ENCODE data around the gene C11orf21.

C11orf21 gene

DNA sequence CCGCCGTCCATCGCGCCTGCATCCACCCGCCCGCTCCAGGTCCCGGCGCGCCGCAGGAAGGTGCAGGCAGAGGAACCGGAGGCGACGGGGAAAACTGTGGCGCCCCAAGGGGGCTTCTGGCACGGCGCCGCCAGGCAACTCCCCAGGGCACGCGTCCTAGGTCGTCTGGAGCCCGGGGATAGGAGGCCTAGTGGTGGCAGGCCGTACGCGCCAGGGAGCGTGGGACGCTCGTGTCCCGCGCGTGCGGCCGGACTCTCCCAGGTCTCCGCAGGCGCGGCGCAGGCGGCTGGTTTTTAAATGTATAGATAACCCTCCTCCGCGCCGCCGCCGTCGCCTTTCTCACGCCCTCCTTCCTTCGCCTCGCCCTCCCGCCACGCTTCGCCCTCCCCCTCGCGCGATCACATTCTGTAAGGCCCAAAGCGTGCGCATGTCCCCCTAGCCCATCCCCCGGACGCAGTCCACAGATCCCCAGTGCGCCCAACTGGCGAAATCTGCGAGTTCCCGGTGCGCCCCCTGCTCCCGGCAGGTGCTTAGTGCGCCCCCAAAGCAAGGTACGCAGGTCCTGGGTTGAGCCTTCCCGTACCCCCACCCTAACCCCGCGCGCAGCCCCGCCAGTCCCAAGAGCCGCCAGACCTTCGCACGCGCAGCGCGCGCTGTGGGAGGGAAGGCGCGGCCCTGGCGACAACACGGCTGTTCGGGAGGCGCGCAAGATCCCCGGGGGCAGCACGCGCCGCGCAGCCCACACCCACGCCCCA is 31.2 kb downstream of the C11orf21 start, which contains the start of gene ASCL2:
Gene ASCL2 (minus strand): TSS at position 267 of the 755 bp plus-strand sequence. CDS start 256 bp downstream, at position 11.
- no peak for DNase-seq

DNA sequence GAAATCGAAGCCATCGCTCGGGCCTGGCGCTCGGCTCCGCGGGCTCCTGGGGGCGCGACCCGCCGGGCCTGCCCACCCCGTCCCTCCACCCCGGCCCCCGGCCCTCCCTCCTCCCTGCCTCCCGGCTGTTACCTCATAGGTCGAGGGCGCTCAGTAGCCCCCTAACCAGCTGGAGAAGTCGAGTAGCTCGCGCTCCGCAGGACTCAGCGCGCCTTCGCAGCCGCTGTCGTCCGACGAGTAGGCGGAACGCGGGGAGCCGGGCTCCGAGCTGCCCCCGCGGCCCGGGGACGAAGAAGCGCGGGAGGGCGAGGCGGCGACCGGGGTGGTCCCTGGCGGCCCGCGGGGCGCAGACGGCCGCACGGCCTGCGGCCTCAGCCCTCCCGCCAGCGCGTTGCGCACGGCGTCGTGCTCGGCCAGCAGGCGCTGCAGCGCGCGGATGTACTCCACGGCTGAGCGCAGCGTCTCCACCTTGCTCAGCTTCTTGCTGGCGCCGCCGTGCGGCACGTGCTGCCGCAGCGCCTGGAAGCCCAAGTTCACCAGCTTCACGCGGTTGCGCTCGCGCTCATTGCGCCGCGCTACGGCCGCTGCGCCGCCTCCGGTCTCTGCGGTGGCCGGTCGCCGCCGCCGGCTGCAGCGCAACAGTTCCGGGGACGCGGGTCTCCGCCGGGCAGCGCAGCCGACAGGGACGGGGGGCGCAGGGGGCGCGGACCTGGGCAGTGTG is 32.0 kb downstream of the C11orf21 start:
- DNase-seq = peak in 1 of 4 experiments; percentile 16

DNA sequence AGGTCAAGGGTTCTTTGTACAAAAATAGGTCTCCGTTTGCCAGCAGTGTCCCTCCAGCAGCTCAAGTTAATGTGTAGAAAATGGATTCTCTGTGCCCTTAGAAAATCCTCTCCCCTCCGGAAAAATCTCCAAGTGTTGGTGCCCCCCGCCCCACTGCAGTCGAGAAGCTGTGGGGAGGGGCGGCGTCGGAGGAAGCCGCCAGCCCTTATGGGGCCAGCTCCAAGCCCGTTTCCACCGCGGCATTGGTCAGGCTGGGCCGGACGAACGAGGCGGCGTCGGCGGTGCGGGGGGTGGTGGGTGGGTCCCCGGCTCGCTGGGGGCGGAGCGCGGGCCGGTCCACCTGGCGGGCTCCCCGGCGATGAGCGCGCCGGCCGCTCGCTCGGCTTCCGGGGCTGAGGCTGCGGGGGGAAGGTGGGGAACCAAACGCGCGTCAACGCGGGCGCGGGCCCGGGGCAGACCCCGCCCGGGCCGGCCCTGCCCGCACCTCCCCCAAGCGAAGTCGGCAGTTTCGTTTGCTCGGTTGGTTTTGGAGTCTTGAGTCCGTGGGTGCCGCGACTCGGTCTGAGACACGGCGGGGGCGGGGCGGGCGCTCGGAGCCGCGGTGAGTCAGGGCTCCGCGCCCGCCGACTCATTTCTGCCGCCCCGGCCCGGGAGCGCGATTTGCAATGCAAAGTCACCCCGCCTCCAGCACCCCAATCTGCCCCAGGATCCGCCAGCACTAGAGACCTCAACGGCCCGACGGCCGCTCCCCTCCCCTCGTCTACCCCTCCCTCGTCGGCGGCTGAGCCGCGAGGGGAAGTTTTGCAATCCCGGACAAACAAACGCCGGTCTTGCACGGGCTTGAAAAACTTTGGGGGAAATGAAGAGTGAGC is 32.8 kb downstream of the C11orf21 start:
- DNase-seq = peak in 2 of 4 experiments; percentile 51 to 53

DNA sequence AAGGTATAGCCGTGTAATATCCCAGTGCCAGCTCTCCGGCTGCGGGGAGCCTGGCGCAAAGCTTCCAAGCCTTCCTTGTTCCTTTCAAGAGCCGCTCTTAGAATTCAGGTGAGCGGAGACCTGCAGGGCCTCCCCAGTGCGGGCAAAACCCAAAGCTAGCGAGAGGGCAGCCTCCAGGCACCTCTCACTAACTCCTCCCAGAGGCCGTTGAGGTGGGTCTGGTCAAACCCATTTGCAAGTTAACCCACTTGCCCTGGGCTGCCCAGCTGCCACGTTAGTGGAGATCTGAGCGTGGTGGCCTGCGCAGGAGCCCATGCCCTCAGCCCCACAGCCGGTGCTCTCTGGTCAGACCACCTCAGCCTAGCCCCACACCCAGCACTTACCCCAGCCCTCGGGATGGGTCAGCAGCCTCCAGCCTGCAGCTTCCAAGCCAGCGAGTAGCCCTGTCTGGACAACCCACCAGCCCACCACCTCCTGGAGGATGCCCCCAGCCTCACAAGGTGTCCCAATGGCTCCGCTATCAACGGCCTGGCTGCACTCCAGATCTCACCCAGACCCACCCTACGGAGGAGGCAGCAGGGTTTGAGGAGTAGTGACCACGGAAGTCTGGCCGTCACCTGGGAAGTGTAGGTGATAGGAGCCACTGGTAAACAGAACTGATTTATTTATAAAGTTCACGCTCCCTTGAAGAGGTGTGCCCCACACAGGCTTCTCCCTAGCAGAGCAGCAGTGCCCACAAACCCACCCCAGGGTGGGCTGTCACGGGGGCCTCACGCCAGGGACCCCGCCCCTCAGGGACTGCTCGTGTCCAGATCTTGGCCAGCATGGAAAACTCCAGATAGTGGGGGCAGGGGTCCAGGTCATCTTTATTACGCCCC is 33.6 kb downstream of the C11orf21 start:
- DNase-seq = no peak

DNA sequence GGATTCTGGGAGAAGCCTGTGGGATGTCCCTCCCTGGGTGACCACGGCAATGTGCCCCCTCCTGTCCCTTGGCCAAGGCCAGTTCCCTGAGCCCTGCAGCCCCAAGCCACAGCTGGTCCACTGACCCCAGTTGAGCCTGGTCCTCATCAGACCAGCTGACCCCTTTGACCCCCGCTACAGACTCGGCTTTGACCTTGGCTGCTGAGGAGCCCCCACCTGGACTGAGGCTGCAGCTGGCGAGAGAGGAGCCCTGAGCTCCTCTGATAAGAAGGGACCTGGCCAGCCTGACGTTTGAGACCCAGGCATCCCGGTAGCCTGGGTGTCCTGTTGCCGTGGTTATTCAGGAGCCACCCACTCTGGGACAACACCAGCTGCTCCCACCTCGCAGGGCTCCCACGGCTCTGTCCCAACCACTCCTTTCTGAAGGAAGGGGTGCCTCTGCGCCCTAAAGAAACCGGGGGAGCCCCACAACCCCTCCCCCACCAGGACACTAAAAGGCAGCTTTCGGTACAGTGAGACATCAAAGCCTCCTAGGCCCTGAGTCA is 34.3 kb downstream of the C11orf21 start:
- no peak for DNase-seq

DNA sequence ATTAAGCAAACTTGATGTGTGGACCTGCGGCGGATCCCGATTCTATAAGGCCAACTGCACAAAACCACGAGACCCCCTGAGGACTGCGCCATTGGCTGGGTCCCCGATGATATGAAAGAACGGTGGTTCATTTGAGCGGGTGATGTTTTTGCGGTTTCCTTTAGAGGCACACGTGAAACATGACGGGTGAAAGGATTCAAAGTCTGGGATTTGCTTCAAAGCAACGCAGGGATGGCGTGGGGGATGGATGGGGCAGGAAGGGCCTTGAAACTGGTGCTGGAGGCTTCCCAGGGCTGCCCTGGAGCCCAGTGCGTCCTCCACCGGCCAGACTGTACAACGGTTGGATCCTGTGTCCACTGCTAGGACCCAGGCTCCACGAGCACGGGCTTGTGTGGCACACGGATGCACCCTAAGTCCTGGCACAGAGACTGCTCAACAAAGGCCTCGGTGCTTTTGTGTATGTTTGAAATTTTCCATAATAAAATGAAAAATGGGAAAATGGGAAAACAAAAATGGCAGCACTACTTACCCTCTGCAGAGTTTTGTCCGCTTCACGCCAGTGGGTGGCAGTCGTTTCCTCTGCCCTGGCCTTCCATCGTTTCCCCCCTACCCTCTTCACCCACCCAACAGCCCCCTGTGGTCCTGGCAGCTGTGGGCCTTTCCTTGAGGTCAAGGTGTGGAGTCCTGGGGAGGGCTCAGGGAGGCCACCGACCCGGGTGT is 35.0 kb downstream of the C11orf21 start:
- DNase-seq = no peak

DNA sequence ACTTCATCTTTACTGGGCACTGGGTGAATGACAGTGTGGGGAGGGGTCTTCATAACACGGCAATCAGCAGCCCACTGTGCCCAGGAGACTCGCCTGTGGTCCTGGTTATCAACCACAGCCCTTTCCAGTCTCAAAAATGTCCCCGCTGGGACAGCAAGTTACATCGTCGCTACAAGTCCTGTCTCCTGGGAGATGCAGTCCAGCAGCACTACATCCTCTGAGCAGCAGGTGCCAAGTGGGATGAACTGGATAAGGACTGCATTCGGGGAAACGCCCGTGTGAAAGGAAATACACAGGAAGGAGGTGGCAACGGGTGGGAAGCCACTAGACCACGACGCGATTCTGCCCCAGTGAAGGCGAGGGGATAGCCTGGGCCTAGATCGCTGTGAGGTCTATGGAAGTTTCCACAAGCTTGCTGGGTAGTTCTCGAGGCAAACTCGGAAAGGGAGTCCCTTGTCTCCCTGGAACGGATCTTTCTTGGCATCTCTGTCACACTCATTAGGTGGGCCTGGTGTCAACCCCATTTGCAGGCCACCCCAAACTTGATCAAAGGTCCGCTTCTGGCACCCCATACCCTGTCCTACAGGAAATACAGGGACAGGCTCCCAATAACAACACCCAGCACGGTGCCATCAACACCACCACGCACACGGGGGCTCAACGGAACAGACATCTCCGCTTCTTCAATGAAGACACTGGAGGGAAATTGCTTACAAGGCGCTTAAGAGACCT is 35.7 kb downstream of the C11orf21 start:
- DNase-seq = no peak

DNA sequence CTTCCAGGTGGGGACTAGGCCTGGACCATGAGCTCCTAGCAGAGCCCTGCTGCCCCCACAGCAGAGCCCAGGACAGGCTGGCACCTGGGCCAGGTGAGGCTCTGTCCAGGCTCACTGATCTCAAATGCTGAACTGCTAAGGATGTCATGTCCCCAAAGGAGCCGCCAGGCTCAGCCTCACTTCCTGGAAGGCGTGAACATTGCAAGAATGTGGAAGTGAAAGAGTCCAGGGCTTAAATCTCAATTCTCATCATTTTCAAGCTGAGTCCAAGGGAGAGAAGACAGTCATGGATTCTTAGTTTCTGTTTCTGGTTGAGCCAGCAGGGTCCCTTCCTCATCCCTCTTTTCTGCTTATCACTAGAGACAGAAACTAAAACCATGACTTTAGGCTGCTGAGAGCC is 36.3 kb downstream of the C11orf21 start:
- no peak for DNase-seq

DNA sequence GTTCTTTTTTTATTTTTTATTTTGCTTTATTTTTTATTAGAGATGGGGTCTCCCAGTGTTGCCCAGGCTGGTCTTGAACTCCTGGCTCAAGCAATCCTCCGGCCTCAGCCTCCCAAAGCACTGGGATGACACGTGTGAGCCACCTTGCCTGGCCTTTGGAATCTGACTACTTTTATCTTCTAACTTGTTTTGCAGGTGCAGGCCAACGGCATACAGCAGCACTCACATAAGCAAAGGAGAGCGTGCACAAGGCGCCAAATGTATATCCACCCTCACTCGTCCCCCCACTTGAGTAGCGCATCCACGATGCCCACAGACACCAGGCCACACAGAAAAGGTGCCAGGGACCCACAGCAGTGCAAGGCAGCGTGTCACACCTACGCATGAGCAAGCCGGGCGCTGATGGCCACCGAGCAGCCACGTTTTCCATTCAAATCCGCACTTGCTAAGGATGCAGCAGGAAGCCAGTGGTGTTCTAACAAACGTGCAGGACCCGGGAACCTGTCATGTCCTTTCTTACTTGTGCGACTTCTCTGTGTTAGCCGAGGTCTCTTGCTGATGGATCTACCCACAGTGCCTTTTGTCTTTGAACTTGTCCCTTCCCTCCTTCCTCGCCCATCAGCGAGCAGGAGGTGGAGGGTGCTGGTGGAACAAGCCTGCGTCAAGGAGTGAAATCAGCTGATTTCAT is 37.2 kb downstream of the C11orf21 start:
- no peak for DNase-seq

DNA sequence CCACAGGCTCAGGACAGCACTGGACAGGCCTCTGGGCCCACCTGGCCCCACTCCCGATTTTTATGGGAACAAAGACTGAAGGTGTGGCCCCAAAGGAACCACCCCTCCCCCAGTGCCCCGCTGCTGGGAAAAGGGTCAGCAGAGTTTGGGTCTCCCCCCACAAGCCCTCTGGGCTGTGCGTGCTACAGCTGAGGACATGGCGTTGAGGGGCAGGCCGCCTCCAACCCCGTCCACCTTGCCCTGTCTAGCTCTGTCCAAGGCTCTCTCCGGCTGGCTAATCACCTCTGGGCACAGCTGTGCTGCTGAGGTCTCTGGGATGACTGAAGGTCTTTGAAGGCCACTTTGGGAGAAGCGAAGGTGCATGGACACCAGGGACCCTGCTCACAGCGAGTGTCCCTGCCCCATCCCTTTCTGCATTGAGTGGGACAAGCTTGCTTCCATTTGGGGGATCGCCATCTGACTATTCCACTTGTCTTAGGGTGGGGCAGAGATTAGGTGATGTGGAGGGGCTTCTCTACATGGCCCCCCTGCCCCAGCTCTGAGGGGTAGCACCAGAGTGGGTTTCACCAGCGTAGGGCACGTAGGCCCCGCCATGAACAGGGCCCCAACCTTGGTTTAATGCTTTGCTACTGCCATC is 37.9 kb downstream of the C11orf21 start:
- DNase-seq = no peak

DNA sequence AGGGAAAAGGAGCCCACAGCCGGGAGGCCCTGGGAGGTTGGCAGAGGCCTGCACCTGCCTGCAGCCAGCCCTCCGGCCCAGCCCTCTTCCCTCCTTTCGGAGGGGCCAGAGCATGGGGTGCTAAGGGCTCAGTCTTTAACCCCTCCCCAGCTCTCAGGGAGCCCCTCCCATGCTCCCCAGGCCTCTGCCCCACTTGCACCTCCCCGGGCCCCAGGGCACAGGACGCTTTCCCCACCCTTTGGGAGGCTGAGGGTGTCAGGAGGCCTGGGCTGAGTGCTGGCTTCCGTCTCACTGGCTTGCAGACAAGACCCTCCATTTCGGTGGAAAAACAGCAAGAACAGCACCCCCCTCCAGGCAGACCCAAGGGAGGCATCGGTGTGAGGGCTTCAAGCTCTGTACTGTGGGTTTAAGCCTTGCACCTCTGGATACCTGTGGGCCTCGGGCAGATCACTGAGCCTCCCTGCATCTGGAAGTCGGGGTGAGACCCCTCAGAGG is 38.6 kb downstream of the C11orf21 start:
- no peak for DNase-seq

DNA sequence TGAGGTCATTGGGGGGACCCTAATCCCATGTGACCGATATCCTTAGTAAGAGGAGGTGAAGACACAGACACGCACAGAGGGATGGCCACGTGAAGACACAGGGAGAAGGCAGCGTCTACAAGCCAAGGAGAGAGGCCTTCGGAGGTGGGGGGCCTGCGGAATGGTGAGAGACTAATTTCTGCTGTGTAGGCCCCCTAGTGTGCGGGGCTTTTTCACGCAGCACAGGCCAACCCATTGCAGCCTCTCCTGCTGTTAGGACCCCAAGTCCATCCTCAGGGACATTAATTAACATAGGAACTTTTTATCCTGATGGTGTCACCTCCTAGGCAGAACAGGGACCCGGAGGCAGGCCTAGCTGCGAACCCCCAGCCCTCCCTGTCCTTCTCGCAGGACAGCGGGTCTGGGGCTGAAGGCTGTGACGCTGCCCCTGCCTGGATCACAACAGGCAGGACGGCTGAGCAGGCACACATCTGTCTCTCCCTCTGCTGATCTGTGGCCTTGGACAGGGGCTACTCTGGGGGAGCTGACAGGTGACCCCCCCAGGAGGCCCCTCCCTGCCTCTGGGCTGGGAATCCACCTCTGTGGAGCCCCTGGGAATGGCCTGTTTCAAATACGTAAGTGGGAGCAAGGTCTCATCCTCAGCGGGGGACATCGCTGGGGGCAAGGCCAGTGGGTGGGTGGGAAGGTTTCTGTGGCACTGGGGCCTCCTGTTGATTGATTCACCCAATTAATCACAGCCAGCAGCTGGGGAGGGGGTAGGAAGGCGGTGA is 39.2 kb downstream of the C11orf21 start:
- DNase-seq = no peak

DNA sequence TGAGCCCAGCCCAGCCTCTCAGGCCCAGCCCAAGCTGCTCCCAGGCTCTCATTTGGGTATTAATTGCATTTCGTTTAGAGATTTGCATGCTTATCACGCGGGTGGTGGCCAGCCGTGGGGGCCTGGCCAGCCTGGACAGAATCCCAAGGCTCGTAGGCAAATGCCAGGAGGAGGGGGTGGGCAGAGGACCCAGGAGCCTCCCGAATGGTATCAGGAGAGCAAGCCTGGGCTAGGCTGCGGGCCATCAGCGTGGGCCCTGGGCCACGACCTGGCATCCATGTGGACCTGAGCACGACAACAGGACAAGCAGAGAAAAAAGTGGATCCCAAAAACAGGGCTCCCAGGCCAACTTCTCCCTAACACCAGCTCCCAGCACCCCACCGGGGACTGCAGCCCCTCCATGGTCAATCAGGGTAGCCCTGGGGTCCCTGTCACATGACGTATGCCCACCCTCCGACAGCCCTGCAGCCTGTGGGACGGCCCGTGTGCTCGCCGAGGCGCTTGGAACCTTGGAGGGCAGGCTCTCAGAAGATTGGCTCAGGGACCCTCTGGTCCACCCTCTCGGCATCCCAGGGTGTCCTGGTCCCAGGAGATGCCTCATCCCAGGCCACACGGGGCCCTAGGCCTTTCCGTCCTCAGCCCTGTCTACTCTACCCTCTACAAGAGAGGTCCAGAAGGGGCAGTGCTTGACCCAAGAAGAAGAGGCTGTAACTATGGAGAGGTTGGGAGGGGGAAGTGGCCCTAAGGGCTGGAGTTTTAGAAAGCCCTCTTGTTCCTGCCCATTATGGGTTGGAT is 40.1 kb downstream of the C11orf21 start:
- DNase-seq = no peak

DNA sequence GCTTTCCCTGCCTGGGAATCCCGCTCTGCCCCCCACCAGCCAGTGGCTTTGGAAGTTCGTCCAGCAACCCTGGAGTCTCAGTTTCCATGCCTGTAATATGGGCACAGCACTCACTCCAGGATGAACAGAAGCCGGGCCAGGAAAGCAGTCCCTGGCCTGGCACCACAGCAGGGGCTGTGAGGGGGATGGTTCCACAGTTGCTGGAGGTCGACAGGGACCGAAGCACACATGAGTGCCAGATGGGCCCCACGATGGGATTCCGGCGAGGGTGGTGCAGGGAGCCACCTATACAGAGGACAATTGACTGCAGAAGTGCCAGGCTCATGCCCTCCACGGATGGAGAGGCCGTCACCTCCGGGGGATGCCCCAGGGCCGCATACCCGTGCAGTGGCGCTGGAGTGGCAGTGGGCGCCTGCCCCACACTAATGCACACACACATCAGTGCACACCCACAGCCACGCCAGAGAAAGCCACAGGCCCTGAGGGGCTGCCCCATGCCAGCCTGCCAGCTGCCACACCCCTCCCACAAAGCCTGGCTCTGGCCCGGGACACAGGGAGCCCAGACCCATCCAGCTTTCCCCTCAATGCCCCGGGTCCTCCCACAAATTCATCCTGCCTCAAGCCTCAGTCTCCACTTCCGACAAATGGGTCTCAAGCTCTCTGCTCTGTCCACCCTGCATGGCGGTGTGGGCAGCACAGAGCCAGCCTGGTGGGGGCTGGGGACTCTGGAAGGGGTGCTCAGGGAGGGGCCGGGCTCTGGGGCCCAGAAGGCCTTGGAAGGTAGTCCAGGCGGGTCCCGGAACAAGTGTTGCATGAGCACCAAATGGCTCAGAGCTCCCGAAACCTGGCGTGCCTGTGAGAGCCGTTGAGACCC is 41.0 kb downstream of the C11orf21 start:
- no peak for DNase-seq

DNA sequence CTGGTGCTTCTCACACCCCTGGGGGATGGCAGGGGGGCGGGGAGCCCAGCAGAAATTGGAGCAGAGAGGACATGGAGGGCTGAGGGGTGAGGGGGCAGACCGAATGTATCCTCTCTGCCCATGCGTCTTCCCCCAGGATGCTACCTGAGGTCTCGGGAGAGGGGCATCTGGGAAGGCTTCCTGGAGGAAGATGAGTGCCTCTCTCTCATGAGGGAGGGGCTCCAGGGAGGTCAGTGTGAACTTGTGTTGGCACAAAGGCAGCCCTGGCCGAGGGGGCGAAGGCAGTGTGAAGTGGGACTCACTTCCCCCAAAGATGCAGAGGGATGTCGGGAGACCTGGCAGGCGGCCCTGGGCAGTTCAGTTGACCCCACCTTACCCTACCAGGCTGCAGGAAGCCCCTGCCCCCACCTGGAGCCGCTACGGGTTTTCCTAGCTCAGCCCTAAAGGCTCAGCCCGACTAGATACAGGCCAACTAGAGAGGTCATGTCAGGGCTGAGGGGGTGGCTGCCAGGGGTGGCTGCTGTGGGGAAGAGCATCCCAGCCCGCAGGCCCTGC is 41.7 kb downstream of the C11orf21 start:
- DNase-seq = no peak

DNA sequence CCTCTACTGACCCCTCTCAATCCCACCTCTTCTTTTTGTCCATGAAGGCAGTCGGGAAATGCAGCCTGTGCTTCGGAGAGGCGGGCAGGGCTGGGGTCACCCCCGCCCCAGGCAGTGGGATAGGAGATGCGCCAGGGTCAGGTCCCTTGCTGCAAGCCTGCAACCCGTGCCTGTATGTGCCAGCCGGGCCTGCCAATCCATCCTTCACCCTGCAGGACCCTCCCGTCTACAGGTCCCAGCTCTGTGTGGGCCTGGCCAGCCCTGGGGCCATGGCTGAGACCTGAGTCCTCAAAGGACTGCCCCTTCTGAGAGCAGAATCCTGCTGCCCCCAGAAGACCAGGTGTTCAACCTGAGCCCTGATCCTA is 42.3 kb downstream of the C11orf21 start:
- no peak for DNase-seq

All from activated CD4-positive, CD25-positive, alpha-beta regulatory T cell (primary cell).